GM19463 (cell line): ENCODE results near the gene SIPA1L3.
A peak's percentile ranks its signal among the peaks of the same experiment; 100 is the strongest.
"Not testable (repeated sequence)": the region's sequence is repeated elsewhere in the genome, so short reads cannot be mapped to it uniquely, and the experiment has no call there.

Source experiments
- ATAC-seq: cut with Tn5 transposase; IDR thresholded peaks from one replicate; pipeline ENCODE4 v1.9.1; 2021; ENCODE audit warnings: mild to moderate bottlenecking, moderate library complexity; ENCODE audit not compliant: unreplicated experiment

Gene SIPA1L3

DNA sequence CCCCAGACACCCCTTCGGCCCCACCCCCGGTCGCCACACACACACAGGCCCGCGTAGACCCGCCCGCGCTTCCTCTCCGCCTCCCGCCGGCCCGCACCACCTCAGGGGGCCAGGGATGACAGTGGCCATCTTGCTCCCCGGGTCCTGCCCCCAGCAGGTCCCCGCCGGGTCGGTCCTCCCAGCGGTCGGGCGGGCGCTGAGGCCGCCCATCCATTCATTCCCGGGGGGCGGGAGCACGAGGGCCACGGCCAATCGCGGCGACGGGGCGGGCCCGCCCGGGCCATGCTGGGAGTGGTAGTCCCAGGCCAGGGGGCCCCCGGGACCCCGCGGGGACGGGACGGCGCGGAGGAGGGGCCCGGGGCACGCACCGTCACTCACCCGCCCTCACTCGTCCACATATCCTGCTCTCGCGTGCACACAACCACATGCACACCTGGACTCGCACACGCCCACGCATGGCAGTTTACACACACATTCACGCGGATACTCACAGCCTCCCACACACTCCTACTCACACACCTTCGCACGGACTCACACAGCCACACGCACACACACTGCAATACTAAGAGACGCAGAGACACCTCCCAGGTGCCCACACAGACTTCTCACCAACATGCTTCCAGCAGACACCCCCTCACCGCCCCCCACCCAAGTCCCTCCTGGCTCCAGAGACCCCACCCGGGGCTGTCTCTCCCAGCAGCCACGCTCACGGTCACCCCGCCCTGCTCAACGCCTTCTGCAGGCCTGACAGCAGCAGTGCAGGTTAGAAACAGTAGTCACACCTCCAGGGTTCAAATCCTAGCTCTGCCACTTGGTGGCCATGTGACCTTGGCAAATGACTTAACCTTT lies 317.2 kb downstream of the SIPA1L3 start, which contains the start of gene DPF1:
TSS of gene DPF1 (minus strand) at position 209 of the 849 bp plus-strand sequence. CDS start at position 129, 80 bp downstream.
- peak; percentile 90 for ATAC-seq

DNA sequence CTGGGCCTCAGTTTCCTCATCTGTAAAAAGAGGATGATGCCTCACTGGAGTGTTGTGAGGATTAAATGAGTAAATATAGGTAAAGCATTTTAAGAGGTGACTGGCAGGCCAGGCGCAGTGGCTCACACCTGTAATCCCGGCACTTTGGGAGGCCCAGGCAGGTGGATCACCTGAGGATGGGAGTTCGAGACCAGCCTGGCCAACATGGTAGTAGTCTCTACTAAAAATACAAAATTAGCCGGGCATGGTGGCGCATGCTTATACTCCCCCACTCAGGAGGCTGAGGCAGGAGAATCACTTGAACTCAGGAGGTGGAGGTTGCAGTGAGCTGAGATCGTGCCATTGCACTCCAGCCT lies 317.8 kb downstream of the SIPA1L3 start:
- not testable (repeated sequence) for ATAC-seq

DNA sequence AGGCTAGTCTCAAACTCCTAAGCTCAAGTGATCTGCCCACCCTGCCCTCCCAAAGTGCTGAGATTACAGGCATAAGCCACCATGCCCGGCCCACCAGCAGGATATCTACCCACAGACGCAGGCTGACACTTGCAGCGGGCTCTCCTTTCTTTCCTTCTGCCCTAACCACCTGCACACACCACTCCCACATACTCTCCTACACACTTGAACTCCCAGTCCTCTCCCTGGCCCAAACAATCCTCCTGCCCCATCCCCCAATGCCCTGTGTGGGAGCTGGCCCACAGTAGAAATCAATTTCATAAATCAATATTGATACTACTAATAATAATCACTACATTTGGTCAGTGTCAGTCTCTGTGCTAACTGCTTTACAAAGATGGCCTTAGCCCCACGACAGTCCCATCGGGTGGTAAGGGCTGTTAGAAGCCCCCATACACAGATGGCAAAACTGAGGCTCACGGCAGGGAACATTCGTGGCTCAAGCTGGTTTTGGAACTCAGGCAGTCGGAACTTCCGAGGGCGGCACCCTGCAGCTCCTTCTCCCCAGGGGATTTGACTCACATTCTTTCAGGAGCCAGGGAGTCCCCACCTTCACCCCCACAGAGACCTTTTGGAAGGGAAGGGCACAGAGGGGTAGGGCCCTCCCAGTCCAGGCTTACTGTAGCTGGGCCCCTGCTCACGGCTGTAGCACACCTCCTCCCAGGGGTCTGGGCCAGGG lies 320.4 kb downstream of the SIPA1L3 start:
- no peak for ATAC-seq

DNA sequence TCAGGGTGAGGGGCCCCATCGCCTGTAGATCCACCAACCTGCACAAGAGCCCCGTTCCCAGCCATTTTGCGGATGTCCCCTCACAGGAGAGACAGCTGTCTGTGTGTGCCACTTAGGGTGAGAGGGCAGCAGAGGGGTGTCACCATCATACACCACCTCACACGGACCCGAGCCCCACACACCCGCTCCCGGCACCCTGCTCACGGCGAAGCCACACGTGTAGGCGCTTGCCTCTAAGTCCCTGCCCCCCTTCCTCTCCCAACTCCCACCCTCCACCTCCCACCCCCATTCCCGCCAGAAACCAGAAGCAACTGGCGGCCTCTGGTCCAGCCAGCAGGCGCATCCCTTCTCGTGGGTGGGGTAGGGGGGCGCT lies 321.0 kb downstream of the SIPA1L3 start:
- ATAC-seq: no peak

DNA sequence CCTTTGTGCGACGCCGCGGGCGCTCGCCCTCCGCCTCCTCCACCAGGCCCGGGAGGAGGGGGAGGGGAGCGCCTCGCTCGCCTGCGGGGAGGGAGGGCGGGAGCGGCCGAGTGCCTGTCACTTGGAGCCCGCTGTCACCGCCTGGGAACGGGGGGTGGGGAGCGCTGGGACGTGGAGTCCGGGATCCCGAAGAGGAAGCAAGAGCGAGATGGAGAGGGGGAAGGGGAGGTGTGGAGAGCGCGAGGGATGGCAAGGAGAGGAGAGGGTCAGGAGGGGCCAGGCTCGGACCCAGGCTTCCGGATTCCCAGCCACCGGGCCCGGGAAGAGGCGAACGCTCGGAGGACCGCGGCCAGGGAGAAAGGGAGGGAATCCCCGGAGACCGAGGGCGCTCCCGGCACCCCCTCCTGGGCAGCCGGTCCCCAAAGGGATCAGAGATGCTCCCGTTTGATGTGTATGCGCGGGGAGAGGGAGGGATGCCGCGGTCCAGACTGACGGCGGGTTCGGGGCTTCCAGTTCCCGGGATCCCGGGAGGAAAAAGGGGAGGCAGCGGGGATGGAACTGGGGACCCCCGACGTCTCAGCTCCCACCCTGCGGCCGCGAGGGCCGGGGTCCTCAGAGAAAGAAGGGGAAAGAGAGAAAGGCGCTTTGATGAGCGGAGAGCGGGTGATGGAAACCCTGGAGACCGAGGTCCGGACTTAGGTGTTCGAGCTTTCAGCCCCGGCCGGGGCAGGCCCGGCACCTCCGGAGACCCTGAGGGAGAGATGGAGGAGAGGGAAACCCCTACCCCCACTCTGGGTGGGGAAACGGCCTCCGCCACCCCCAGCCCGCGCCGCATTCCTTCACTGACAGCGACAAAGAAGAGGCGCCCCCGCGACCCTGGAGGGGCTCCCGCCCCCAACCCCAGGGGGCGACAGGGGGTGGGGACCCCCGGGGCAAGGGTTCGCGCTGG lies 321.8 kb downstream of the SIPA1L3 start:
- ATAC-seq: no peak

DNA sequence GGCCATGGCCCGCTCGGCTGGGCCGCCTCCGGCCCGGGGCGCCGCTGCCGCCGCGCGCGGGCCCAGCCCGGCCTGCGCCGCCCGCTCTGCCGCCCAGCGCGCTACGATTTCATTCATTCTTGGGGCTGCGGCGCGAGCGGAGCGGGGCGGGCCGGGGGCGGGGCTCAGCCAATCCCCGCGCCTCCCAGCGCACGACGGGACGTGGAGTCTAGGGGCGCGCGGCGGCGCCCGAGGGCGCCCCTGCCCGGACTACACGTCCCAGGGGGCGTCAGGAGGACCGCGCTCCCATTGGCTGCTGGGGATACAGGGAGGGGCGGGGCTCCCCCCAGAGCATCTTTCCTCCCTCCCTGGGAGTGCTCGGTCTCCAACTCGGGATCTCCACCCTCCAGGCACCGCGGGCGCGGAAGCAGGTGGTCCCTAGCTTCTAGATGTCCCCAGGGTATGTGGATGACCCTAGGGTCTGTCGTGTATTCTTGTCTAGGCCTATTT lies 322.6 kb downstream of the SIPA1L3 start:
- no peak for ATAC-seq

DNA sequence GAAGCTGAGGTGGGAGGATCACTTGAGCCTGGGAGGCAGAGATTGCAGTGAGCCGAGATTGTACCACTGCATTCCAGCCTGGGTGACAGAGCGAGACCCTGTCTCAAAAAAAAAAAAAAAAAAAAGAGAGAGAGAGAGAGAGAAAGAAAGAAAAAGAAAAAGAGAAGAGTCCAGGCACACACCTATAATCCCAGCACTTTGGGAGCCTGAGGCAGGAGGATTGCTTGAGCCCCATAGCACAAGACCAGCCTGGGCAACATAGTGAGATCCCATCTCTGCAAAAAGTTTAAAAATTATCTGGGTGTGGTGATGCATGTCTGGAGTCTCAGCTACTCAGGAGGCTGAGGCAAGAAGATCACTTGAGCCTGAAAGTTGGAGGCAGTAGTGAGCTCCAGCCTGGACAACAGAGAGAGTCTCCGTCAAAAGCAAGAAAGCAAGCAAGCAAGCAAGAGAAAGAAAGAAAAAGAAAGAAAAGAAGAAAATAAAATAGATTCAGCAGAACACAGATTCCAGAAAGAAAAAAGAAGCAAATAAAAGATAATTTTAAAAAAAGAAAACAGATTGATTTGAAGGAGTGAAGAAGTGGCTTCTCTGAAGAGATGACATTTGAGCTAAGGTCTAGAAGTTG lies 323.6 kb downstream of the SIPA1L3 start:
- not testable (repeated sequence) for ATAC-seq

DNA sequence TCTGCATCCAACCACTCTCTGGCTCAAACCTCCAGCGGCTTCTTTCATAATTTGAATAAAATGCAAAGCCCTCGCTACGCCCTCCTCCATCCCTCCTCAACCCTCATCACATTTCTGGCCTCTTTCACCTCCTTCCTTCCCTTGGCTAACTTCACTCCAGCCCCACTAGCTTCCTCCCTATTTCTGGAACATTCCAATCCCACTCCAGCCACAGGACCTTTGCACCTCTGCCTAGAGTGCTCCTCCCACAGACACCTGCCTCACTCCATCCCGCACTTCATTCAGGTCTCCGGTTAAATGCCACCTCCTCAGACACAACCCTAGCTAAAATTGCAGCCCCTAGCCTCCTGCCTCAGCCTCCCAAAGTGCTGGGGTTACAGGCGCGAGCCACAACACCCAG lies 324.9 kb downstream of the SIPA1L3 start:
- no peak for ATAC-seq

DNA sequence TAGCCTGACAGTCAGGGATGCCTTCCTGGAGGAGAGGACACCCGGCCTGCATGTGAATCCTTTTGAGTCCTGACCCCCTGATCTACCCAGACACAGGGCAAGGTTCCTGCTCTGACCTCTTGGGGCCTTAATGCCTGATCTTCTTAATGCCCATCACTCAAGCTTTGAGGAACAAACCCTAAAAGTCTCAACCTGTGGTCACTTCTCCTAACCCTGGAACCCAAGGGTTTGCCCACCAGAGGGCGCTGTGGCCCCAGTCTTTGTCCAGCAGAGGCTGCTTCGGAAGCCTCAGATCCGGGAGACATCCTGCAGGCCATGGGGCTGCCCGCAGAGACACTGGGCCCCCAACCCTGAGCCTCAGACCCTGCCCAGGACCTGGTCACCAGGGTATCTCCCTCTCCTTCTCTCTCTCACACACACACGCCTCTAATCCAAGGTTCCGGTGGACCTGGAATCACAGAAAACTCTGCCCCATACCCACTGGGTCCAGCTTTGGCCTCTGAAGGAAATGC lies 326.8 kb downstream of the SIPA1L3 start:
- ATAC-seq: no peak

DNA sequence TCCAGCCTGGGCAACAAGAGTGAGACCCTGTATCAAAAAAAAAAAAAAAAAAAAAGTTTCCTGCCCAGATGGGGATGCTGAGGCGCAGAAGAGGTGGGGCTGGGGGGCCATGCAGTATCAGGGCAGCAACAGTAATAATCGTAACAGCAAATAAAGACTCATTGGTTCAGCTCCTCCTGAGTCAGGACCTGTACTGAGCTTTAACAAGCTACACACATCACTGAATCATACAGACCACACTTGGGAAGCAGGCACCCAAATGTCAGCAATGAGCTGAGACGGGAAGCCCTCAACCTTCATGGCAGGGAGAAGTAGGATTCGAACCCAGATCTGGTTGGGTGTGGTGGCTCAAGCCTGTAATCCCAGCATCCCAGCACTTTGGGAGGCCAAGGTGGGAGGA lies 327.6 kb downstream of the SIPA1L3 start:
- ATAC-seq: no peak

DNA sequence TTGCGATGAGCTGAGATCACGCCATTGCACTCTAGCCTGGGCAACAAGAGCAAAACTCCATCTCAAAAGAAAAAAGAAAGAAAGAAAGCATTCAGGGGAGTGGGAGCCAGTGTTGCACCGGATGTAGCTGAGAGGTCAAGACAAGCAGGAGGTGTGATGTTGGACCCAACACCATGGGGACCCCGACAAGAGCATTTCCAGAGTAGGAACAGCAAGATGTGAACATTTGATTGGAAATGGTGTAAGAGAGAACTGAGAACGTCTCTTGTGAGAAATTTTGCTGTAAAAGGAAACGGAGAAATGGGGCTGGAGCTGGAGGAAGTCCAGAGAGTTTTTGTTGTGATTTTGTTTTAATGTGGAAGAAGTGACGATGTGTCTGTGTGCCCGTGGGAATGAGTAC lies 332.8 kb downstream of the SIPA1L3 start:
- no peak for ATAC-seq

DNA sequence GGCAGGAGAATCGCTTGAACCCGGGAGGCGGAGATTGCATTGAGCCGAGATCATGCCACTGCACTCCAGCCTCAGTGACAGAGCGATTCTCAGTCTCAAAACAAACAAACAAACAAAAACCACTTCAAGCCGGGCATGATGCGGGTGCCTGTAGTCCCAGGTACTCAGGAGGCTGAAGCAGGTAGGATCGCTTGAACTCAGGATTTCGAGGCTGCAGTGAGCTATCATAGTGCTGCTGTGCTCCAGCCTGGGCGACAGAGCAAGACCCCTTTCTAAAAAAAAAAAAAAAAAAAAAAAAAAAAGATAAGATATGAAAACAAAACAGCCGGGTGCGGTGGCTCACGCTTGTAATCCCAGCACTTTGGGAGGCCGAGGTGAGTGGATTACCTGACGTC lies 336.3 kb downstream of the SIPA1L3 start:
- no peak for ATAC-seq

DNA sequence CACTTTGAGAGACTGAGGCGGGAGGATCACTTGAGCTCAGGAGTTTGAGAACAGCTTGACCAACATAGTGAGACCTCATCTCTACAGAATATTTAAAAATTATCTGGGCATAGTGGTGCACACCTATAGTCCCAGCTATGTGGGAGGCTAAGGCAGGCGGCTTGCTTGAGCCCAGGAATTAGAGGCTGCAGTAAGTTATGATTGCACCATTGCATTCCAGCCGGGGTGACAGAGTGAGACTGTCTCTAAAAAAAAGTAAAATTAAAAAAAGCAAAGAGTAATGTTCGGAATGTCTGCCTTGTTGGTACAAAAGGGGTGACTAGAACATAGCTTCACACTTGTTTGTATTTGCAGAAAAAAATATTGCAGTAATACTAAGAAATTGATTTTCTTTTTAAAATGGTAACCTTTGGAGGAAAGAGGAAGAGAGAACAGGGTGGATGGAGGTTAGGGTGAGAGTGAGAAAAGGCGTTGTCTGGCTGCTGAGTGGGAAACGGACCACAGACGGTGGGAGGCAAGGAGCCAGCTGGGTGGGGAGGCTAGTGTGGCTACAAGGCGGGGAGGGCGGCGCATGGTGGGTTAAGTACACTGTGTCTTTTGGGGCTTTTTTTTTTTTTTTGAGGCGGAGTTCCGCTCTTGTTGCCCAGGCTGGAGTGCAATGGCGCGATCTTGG lies 339.0 kb downstream of the SIPA1L3 start:
- ATAC-seq: no peak

DNA sequence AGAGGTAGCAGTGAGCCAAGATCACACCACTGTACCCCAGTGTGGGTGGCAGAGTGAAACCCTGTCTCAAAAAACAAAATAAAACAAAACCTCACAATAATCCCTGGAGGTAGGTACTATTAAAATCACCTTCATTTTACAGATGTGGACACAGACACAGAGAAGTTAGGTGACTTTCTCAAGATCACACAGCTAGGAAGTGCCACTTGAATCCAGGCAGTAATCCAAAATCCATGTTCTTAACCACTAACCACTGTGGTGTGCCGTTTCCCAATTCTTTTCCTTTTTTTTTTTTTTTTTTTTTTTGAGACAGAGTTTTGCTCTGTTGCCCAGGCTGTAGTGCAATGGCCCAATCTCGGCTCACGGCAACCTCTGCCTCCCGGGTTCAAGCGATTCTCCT lies 340.1 kb downstream of the SIPA1L3 start:
- no peak for ATAC-seq

DNA sequence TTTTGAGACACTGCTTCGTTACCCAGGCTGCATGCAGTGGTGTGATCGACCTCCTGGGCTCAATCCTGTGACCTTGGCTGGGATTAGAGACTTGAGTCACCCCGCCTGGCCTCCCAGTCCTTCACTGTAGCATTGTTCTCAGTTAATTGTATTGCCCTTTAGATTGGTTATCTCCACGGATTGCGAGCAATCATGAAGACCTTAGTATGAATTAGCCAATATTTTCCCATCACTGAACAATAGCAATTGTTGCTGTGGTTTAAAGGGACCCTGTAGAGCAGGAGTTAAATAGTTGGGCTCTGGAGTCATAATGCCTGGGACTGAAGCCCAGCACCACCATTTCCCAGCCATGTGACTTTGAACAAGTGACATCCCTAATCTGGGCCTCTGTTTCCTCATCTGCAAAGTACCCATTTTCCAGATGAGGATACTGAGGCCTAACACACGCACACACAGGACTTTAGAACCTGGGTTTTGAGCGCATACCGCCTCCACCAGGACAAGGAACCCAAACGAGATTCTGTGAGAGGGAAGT lies 340.8 kb downstream of the SIPA1L3 start:
- no peak for ATAC-seq

DNA sequence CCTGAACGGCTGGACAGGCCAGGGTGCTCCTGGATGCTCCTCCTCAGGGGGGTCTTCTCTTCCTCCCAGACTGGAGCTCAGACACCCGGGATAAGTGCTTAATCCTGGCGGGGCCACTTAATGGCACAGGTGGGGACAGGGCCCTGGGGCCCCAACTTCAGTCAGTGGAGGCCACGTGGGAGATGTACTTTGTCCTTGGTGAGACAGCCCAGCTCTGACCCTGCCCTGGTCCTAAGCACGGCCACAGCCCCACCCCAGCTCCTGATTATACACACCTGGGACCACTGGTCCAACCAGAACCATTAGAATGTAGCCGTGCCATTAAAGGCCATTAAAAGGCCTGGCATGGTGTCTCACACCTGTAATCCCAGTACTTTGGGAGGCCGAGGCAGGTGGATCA lies 341.4 kb downstream of the SIPA1L3 start:
- ATAC-seq: no peak

DNA sequence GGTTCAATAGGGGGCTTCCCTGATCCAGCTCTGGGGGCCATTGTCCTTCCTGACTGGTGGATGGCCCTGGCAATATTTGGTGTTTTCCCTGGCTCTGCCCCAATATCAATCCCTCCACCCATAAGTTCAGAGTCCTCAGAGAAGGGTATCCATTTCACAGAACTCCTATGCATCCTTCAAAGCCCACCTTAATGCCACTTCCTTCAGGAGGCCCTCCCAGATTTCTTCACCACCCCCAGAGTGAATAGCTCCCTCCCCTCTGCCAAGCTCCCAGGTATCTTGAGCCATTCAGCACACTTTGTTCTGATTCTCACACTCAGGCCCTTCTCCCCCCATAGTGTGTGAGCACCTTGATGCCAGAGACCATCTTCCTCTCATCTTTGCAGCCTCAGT lies 343.4 kb downstream of the SIPA1L3 start:
- ATAC-seq: no peak

DNA sequence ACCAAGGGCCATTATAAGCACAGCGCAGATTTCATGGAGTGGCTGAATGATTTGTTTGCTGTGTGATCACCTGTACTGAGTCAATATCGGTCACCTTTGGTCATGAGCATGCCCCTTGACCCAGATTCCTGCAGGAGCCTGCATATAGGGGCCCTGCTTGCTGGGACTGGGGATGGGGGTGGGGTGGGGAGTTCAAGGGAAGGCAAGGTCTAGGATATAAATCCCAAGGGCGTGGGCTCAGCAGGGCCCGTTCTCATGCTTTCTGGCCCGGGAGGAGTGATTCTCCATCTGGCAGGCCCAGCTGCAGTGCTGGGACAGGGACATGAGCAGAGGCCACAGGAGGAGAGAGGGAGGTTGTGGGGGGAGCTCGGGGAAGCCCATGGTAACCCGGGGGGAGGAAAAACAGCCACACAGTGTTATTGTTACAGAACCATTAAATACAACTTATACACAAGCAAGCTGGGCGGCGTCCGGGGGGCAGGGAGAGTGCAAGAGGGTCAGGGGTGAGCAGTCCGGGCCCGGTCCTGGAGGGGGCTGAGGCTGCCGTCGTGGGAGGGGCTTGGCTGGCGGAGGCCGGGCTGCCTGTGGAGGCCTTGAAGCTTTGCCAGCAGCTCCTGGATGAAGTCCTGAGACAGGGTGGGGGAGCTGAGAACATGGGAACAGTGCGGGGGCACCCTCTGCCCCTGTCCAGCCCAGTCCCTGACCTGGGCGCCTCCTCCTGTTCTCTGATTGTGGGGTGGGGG lies 344.0 kb downstream of the SIPA1L3 start:
- ATAC-seq: no peak

DNA sequence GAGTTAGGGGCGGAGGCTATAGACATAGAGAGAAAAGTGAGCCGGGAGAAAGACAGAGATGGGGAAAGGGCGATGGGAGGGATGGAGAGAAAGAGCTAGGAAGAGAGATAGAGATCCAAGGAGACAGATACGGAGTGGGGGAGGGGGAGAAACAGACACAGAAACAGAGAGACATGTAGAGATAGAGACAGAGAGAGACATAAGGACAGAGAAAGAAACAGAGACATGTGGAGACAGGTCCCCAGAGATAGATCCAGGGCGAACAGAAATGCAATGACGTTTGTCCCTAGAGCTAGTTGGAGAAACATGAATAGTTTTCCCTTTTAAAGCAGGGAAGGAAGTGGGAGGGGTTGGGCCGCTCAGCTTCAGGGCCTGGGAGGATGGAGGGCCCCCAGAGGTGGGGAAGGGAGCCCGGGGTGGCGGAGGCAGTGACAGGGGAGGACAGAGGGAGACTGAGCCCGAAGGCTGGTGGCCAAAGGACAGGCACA lies 344.6 kb downstream of the SIPA1L3 start:
- ATAC-seq: no peak
